Left ventricle myocardium inferior (tissue), 1 donor: ENCODE results near the gene MS4A5. TPM values are rescaled to one million over a fixed set of nuclear protein-coding genes. Genes with fewer than 3 reads are reported as not detected.

Experiments used
- DNase-seq: peaks from one replicate; pipeline ENCODE4 v3.0.0-alpha.2; 2020
- H3K27ac ChIP-seq: fragments of 200-600 bp; replicated peaks from 2 replicates; pipeline ENCODE4 v1.8.0; 2021
- H3K27me3 ChIP-seq: fragments of 200-600 bp; 2 replicates; pipeline ENCODE4 v1.8.0; 2021; ENCODE audit warnings: low read depth
- H3K36me3 ChIP-seq: fragments of 200-600 bp; 2 replicates; pipeline ENCODE4 v1.8.0; 2021
- H3K4me1 ChIP-seq: fragments of 200-600 bp; 2 replicates; pipeline ENCODE4 v1.8.0; 2021
- H3K4me3 ChIP-seq: fragments of 200-600 bp; 2 replicates; pipeline ENCODE4 v1.8.0; 2021; ENCODE audit warnings: mild to moderate bottlenecking, moderate library complexity
- H3K9me3 ChIP-seq: fragments of 200-600 bp; replicated peaks from 2 replicates; pipeline ENCODE4 v1.8.0; 2021
- CTCF ChIP-seq: fragments of 200-600 bp; IDR thresholded peaks from 2 replicates; pipeline ENCODE4 v1.8.0; 2021; ENCODE audit warnings: antibody characterized with exemption, mild to moderate bottlenecking, borderline replicate concordance
- intact Hi-C: fragments of 100-400 bp; cut with micrococcal nuclease; formaldehyde crosslinking; loops from one replicate; pipeline ENCODE4 v1.11.0; 2022
- total RNA-seq: library from RNA; stranded (reverse); fragmentation: NEBNext Ultra II Directional; extraction: Animal tissue kit (Norgen Biotek cat#: 25700); gene quantifications from one replicate; pipeline ENCODE4 v1.2.1, GENCODE V29; 2021
- donor health status: DM: no; HTN: yes; CAD: no; lungs with severe emphysema.

Gene MS4A5
- total RNA-seq, 1 donor from 2014 or later, result not detected

GRCh38 chr11:60493454-60493853 lies 64.1 kb downstream of the MS4A5 start:
- no peak for TF ChIP-seq CTCF
- no peaks in the 10 kb centered on the region for H3K4me1 ChIP-seq
- no peak overlapping the region for H3K4me3 ChIP-seq
- H3K27ac ChIP-seq, result no peak overlapping the region
- no peak for DNase-seq
- H3K27me3 ChIP-seq, result peaks cover 4% of the 10 kb centered on the region
- no peaks in the 10 kb centered on the region for H3K36me3 ChIP-seq
- intact Hi-C loops, result no loop called here
- H3K9me3 ChIP-seq, result no peaks in the 10 kb centered on the region

Other genes starting within 250 kb of the MS4A5 start
- gene MS4A6A, start 246.5 kb upstream of the MS4A5 start, total RNA-seq, result 42.1 TPM
- gene MS4A4E, start 186.4 kb upstream of the MS4A5 start, total RNA-seq, result 0.93 TPM
- gene MS4A4A, start 148.9 kb upstream of the MS4A5 start, total RNA-seq, result 13.9 TPM
- not detected for gene MS4A6E, start 102.3 kb upstream of the MS4A5 start, total RNA-seq
- 13.1 TPM for gene MS4A7, start 51.0 kb upstream of the MS4A5 start, total RNA-seq
- gene MS4A14, start 33.1 kb upstream of the MS4A5 start, total RNA-seq, result 1.1 TPM
- gene MS4A1, start 26.3 kb downstream of the MS4A5 start, total RNA-seq, result not detected
- not detected for gene MS4A12, start 63.2 kb downstream of the MS4A5 start, total RNA-seq
- gene MS4A13, start 85.8 kb downstream of the MS4A5 start, total RNA-seq, result not detected